ENCODE results near the gene TENM3. TPM values are rescaled to one million over a fixed set of nuclear protein-coding genes. Genes with fewer than 3 reads are reported as not detected.

TENM3 gene
- total and polyA plus RNA-seq, 10 of the 15 experiments (the other 5 are each of a cell fraction or from before 2014, with no cell fraction given), result 0.01 to 1.7 (median 0.08) TPM; not detected in 2

DNA sequence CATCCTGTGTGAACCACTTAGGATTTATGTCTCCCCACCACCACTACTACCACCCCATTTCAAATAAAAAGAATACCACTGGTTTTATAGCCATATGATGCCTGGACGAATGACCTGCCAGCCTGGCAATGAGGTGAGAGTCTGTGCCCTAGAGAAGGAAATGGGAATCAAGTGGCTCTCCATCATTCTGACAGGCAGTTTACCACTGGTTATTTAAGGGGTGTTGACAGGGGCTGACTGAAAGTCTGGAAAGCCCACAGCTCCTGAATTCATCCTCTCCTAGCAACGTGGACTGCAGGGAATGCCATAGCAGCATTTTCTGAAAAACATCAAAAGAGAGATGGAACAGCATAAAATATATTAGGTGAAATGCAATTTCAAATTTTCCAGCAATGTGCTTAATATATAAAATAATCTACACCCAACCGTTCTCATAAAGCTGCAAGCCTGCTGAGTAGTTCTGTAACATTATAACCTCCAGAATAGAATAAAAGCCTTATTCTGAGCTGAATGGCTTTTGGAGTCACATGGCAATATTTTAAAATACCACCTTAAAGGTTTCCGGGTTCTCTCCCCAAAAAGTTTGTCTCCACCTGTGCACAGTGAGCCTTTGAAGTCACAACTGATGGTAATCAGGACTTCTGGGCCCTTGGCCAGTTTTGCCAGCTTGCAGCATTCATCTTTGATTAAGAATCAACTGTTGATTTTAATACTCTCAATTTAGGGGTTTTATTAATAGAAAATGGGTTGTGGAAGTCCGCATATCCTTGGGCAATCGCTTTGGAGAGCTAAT, 552.4 kb downstream of the TENM3 start:
- RAD21 ChIA-PET (ENCODE audit: unreplicated experiment), result no interaction called here
- 38% methylated on average over 6 of the region's 6 CpGs for WGBS (ENCODE audit: insufficient coverage, insufficient replicate concordance, low lambda C conversion rate, missing lambda C conversion rate)
- CTCF ChIA-PET, result interaction anchor here (1.1 kb wide), 1 partner anchor 131 kb away, joined by 3 read pairs; no protein-coding TSS in a partner anchor
- no peaks in the 10 kb centered on the region for H3K4me1 ChIP-seq (ENCODE audit: control insufficient read depth, insufficient read depth, low read length)
- SMC1A ChIA-PET (ENCODE audit: uncharacterized antibody, unreplicated experiment), result no interaction called here
- no peaks in the 10 kb centered on the region for H4K20me1 ChIP-seq (ENCODE audit: control insufficient read depth, insufficient read depth)
- no peaks in the 10 kb centered on the region for H3K36me3 ChIP-seq (ENCODE audit: control insufficient read depth in 2 of 2, insufficient read depth in 2 of 2, low read length in 1 of 2)
- ATAC-seq, result no peak
- POLR2A ChIA-PET, result no interaction called here
- no peaks in the 10 kb centered on the region for H3K79me2 ChIP-seq (ENCODE audit: control insufficient read depth, insufficient read depth, low read length)
- in situ Hi-C loops (cut with MboI) (no loop called here), intact Hi-C loops (cut with micrococcal nuclease; ENCODE audit: unreplicated experiment) (no loop called here)
- H3K27ac ChIP-seq (ENCODE audit: control insufficient read depth, insufficient read depth), result no peak overlapping the region
- no peak overlapping the region for H3K4me3 ChIP-seq
- no peak for DNase-seq (ENCODE audit: low read depth, low spot score)
- no peak overlapping the region for H3K4me2 ChIP-seq (ENCODE audit: control insufficient read depth, insufficient read depth)
- no peaks in the 10 kb centered on the region for H3K27me3 ChIP-seq (replicated peaks in 1 of 2; ENCODE audit: control insufficient read depth in 2 of 2, insufficient read depth in 2 of 2, low read length in 1 of 2)
- no peaks in the 10 kb centered on the region for H3K9me3 ChIP-seq (replicated peaks; ENCODE audit: control insufficient read depth, insufficient read depth, low read length)
- FAIRE-seq, result no peak
- H3K9ac ChIP-seq (ENCODE audit: control insufficient read depth, insufficient read depth, low read length), result no peak overlapping the region
- no peak overlapping the region for H2AFZ ChIP-seq (ENCODE audit: control insufficient read depth, low read depth, low read length)
- no TSS peak for BruUV-seq (replicated peaks)
- TF ChIP-seq NKRF (conservative IDR thresholded peaks at IDR 0.05) (no peak), TARDBP (IDR thresholded peaks at IDR 0.05; ENCODE audit: borderline replicate concordance) (no peak), SREBF2 (IDR thresholded peaks at IDR 0.05; ENCODE audit: low read length) (no peak), SKIL (IDR thresholded peaks at IDR 0.05; ENCODE audit: low read depth, poor library complexity, severe bottlenecking) (no peak), ZZZ3 (IDR thresholded peaks at IDR 0.05; ENCODE audit: control insufficient read depth, insufficient read length, low read depth) (no peak), GATAD2B (conservative IDR thresholded peaks at IDR 0.05; ENCODE audit: low read depth) (no peak), GABPA (IDR thresholded peaks at IDR 0.05; ENCODE audit: low read depth) (no peak), ZBTB4 (CRISPR knock-in tag; IDR thresholded peaks at IDR 0.05) (no peak), YY1 (IDR thresholded peaks at IDR 0.05; ENCODE audit: low read depth, low read length) (no peak)
- TF ChIP-seq, protein P1, sequence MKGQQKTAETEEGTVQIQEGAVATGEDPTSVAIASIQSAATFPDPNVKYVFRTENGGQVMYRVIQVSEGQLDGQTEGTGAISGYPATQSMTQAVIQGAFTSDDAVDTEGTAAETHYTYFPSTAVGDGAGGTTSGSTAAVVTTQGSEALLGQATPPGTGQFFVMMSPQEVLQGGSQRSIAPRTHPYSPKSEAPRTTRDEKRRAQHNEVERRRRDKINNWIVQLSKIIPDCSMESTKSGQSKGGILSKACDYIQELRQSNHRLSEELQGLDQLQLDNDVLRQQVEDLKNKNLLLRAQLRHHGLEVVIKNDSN (IDR thresholded peaks at IDR 0.05; ENCODE audit: borderline replicate concordance, extremely low read length, insufficient read depth, low read depth, low read length), result no peak

All from GM12878 (cell line).